ENCODE results near the gene AGBL4.

DNA sequence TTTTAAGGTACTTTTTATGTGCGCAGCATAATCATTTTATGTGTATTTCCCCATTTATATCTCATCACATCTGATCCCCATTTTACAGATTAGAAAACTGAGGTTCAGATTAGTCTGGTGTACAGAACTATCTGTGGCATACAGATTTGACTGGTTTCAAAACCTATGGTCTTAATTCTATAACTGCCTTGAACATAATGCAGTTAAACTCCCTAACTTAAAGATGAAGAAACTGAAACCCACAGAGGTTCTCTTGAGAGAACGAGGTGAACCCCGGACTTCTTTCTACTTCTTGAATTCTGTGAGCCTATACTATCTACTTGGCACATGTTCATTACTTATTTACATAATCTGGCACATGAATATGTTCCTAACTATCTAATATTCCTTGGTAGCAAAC, 479.1 kb downstream of the AGBL4 start:
- no peak for TF ChIP-seq POLR2A (IDR thresholded peaks at IDR 0.05; ENCODE audit: borderline replicate concordance, extremely low read depth, insufficient read depth, insufficient read length)
- no peak for TF ChIP-seq RAD21 (IDR thresholded peaks at IDR 0.05; ENCODE audit: low read depth)
- TF ChIP-seq, protein P1, sequence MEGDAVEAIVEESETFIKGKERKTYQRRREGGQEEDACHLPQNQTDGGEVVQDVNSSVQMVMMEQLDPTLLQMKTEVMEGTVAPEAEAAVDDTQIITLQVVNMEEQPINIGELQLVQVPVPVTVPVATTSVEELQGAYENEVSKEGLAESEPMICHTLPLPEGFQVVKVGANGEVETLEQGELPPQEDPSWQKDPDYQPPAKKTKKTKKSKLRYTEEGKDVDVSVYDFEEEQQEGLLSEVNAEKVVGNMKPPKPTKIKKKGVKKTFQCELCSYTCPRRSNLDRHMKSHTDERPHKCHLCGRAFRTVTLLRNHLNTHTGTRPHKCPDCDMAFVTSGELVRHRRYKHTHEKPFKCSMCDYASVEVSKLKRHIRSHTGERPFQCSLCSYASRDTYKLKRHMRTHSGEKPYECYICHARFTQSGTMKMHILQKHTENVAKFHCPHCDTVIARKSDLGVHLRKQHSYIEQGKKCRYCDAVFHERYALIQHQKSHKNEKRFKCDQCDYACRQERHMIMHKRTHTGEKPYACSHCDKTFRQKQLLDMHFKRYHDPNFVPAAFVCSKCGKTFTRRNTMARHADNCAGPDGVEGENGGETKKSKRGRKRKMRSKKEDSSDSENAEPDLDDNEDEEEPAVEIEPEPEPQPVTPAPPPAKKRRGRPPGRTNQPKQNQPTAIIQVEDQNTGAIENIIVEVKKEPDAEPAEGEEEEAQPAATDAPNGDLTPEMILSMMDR (IDR thresholded peaks at IDR 0.05 in 2 of 3, conservative IDR thresholded peaks at IDR 0.05 in 1 of 3; ENCODE audit: borderline replicate concordance in 1 of 3, insufficient read depth in 1 of 3, low read depth in 2 of 3, low read length in 2 of 3), result no peak
- no peak for TF ChIP-seq YY1 (IDR thresholded peaks at IDR 0.05; ENCODE audit: extremely low read depth, insufficient replicate concordance, low read depth, low read length)
- no peak for TF ChIP-seq EZH2phosphoT487 (IDR thresholded peaks at IDR 0.05; ENCODE audit: borderline replicate concordance)
- TF ChIP-seq ZFX (IDR thresholded peaks at IDR 0.05), result no peak
- TF ChIP-seq, protein P2, sequence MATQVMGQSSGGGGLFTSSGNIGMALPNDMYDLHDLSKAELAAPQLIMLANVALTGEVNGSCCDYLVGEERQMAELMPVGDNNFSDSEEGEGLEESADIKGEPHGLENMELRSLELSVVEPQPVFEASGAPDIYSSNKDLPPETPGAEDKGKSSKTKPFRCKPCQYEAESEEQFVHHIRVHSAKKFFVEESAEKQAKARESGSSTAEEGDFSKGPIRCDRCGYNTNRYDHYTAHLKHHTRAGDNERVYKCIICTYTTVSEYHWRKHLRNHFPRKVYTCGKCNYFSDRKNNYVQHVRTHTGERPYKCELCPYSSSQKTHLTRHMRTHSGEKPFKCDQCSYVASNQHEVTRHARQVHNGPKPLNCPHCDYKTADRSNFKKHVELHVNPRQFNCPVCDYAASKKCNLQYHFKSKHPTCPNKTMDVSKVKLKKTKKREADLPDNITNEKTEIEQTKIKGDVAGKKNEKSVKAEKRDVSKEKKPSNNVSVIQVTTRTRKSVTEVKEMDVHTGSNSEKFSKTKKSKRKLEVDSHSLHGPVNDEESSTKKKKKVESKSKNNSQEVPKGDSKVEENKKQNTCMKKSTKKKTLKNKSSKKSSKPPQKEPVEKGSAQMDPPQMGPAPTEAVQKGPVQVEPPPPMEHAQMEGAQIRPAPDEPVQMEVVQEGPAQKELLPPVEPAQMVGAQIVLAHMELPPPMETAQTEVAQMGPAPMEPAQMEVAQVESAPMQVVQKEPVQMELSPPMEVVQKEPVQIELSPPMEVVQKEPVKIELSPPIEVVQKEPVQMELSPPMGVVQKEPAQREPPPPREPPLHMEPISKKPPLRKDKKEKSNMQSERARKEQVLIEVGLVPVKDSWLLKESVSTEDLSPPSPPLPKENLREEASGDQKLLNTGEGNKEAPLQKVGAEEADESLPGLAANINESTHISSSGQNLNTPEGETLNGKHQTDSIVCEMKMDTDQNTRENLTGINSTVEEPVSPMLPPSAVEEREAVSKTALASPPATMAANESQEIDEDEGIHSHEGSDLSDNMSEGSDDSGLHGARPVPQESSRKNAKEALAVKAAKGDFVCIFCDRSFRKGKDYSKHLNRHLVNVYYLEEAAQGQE (IDR thresholded peaks at IDR 0.05; ENCODE audit: low read depth), result no peak
- no peak for TF ChIP-seq EZH2 (IDR thresholded peaks at IDR 0.05)
- TF ChIP-seq, protein P3, sequence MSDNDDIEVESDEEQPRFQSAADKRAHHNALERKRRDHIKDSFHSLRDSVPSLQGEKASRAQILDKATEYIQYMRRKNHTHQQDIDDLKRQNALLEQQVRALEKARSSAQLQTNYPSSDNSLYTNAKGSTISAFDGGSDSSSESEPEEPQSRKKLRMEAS (IDR thresholded peaks at IDR 0.05), result no peak
- TF ChIP-seq POLR2AphosphoS5 (IDR thresholded peaks at IDR 0.05; ENCODE audit: low read depth, low read length), result no peak
- no peak for TF ChIP-seq SP1 (IDR thresholded peaks at IDR 0.05; ENCODE audit: low read depth)
- TF ChIP-seq ZNF274 (IDR thresholded peaks at IDR 0.05; ENCODE audit: low read depth, low read length), result no peak
- no peak for TF ChIP-seq EGR1 (IDR thresholded peaks at IDR 0.05; ENCODE audit: low read depth)

Data from HCT116 (cell line).